Measurements from ENCODE around the gene ZNF483. TPM values are rescaled to one million over a fixed set of nuclear protein-coding genes. Genes with fewer than 3 reads are reported as not detected.
"Not testable (repeated sequence)": the region's sequence is repeated elsewhere in the genome, so short reads cannot be mapped to it uniquely, and the experiment has no call there.

ZNF483 gene
- total RNA-seq, 2 experiments from 2014 or later = 0.06 to 3.2 TPM

- Histone ChIP-seq H3K9me3 (ENCODE audit: low read length) (no peaks in the 10 kb centered on the region), H3K4me3 (ENCODE audit: low read depth, low read length, poor library complexity, severe bottlenecking) (peak within 1 kb of the TSS; percentile 99), H3K9me2 (ENCODE audit: insufficient read depth, low read length) (no peaks in the 10 kb centered on the region), H2AFZ (ENCODE audit: low read length) (peak within 1 kb of the TSS; percentile 95), H3K4me2 (ENCODE audit: low read length) (peak within 1 kb of the TSS; percentile 78), H3K4me1 (ENCODE audit: insufficient read depth, low read length, poor library complexity, severe bottlenecking) (peaks cover 9% of the 10 kb centered on the region), H3K36me3 (ENCODE audit: insufficient read depth, low read length) (peaks cover 4% of the 10 kb centered on the region; the same call in 1 of the 2 replicates), H4K20me1 (ENCODE audit: insufficient read depth, low read length) (0 out of 2 replicates have a peak, but pooled peaks cover 3% of the 10 kb centered on the region), H3K27ac (ENCODE audit: low read depth, low read length, poor library complexity, severe bottlenecking) (peak within 1 kb of the TSS; percentile 72), H3K79me2 (ENCODE audit: insufficient read depth, low read depth, low read length) (peaks cover 40% of the 10 kb centered on the region)
- BruUV-seq (replicated peaks) = no TSS peak
- TF ChIP-seq EZH2phosphoT487 (IDR thresholded peaks at IDR 0.05; ENCODE audit: borderline replicate concordance, low read depth, low read length) (no peak), CTCF (conservative IDR thresholded peaks at IDR 0.05; ENCODE audit: low read length) (no peak)
- intact Hi-C loops (cut with micrococcal nuclease; ENCODE audit: unreplicated experiment) = loop anchor here (1.0 to 10.0 kb wide), 4 partner anchors 147 to 1271 kb away; partner anchors contain the start of genes DNAJC25, PTBP3, SNX30 and UGCG
- peak; percentile 79 for DNase-seq (ENCODE audit: low spot score)
- POLR2A ChIA-PET = interaction anchor here (0.6 to 1.8 kb wide), 3 partner anchors 13 to 188 kb away, joined by 3 to 4 read pairs (median 4); partner anchors contain the start of gene DNAJC25
- CTCF ChIA-PET (ENCODE audit: unreplicated experiment) = no interaction called here
These were observed 41.0 kb upstream of the ZNF483 start, which contains the start of gene ECPAS for GRCh38 chr9:111483858-111484571. ECPAS (minus strand) TSS chr9:111484383; CDS start chr9:111472918, 11,465 bp downstream.

- Histone ChIP-seq H3K27ac (ENCODE audit: low read depth, low read length, poor library complexity, severe bottlenecking) (peak overlapping the region; percentile 72), H3K4me1 (ENCODE audit: insufficient read depth, low read length, poor library complexity, severe bottlenecking) (peaks cover 9% of the 10 kb centered on the region), H3K9me2 (ENCODE audit: insufficient read depth, low read length) (no peaks in the 10 kb centered on the region), H3K4me3 (ENCODE audit: low read depth, low read length, poor library complexity, severe bottlenecking) (peak overlapping the region; percentile 99), H3K9me3 (ENCODE audit: low read length) (no peaks in the 10 kb centered on the region), H3K4me2 (ENCODE audit: low read length) (peak overlapping the region; percentile 78), H3K79me2 (ENCODE audit: insufficient read depth, low read depth, low read length) (peaks cover 35% of the 10 kb centered on the region), H3K36me3 (ENCODE audit: insufficient read depth, low read length) (peaks cover 4% of the 10 kb centered on the region; the same call in 1 of the 2 replicates), H4K20me1 (ENCODE audit: insufficient read depth, low read length) (0 out of 2 replicates have a peak, but pooled peaks cover 3% of the 10 kb centered on the region), H2AFZ (ENCODE audit: low read length) (peak overlapping the region; percentile 95)
- ChIA-PET CTCF (ENCODE audit: unreplicated experiment) (no interaction called here), POLR2A (interaction anchor here (0.6 to 1.8 kb wide), 2 partner anchors 147 to 187 kb away, joined by 3 to 4 read pairs; partner anchors contain the start of gene DNAJC25)
- no peak for DNase-seq (ENCODE audit: low spot score)
- intact Hi-C loops (cut with micrococcal nuclease; ENCODE audit: unreplicated experiment) = loop anchor here (1.0 to 10.0 kb wide), 3 partner anchors 147 to 1270 kb away; partner anchors contain the start of genes DNAJC25, PTBP3 and SNX30
- BruUV-seq (replicated peaks) = TSS peak; percentile 82
- TF ChIP-seq CTCF (conservative IDR thresholded peaks at IDR 0.05; ENCODE audit: low read length) (no peak), EZH2phosphoT487 (IDR thresholded peaks at IDR 0.05; ENCODE audit: borderline replicate concordance, low read depth, low read length) (no peak)
These were observed 40.4 kb upstream of the ZNF483 start for GRCh38 chr9:111484572-111484894.

GRCh38 chr9:111497196-111497595 lies 27.8 kb upstream of the ZNF483 start:
- H3K4me3 ChIP-seq (ENCODE audit: low read depth, low read length, poor library complexity, severe bottlenecking); H2AFZ ChIP-seq (ENCODE audit: low read length); H4K20me1 ChIP-seq (ENCODE audit: insufficient read depth, low read length); H3K79me2 ChIP-seq (ENCODE audit: insufficient read depth, low read depth, low read length); H3K9me2 ChIP-seq (ENCODE audit: insufficient read depth, low read length); intact Hi-C loops (cut with micrococcal nuclease; ENCODE audit: unreplicated experiment); H3K4me1 ChIP-seq (ENCODE audit: insufficient read depth, low read length, poor library complexity, severe bottlenecking); DNase-seq (ENCODE audit: low spot score); CTCF ChIA-PET (ENCODE audit: unreplicated experiment); H3K4me2 ChIP-seq (ENCODE audit: low read length); H3K36me3 ChIP-seq (ENCODE audit: insufficient read depth, low read length); H3K9me3 ChIP-seq (ENCODE audit: low read length); H3K27ac ChIP-seq (ENCODE audit: low read depth, low read length, poor library complexity, severe bottlenecking); BruUV-seq (replicated peaks): not testable (repeated sequence)
- POLR2A ChIA-PET = interaction anchor here (0.7 kb wide), 1 partner anchor 33 kb away, joined by 3 read pairs; no protein-coding TSS in a partner anchor

Measured in OCI-LY7 (cell line).